Brain pericyte (primary cell): ENCODE results near the gene DMXL2.
"Not testable (repeated sequence)": the region's sequence is repeated elsewhere in the genome, so short reads cannot be mapped to it uniquely, and the experiment has no call there.

Experiments
- DNase-seq: peaks from one replicate; pipeline ENCODE4 v3.0.0-alpha.2; 2012; ENCODE audit warnings: low read depth, low spot score

DMXL2 gene

GRCh38 chr15:51622604-51623370 lies at the start of gene DMXL2:
Gene DMXL2, minus strand, starts transcription at chr15:51622771. Its CDS starts 226 bp downstream, at chr15:51622545.
- DNase-seq = peak; percentile 79

GRCh38 chr15:51672155-51672687 lies 49.6 kb upstream of the DMXL2 start:
- DNase-seq = no peak

- no peak for DNase-seq
Observed at GRCh38 chr15:51669381-51669780, 46.8 kb upstream of the DMXL2 start.

GRCh38 chr15:51668446-51668845 lies 45.9 kb upstream of the DMXL2 start:
- DNase-seq = no peak

GRCh38 chr15:51667478-51667877 lies 44.9 kb upstream of the DMXL2 start:
- DNase-seq = no peak

GRCh38 chr15:51661072-51661471 lies 38.5 kb upstream of the DMXL2 start:
- no peak for DNase-seq

GRCh38 chr15:51658664-51659063 lies 36.1 kb upstream of the DMXL2 start:
- DNase-seq = no peak

GRCh38 chr15:51655401-51656057 lies 33.0 kb upstream of the DMXL2 start:
- not testable (repeated sequence) for DNase-seq

- DNase-seq = no peak
Observed at GRCh38 chr15:51652084-51652668, 29.6 kb upstream of the DMXL2 start.

- peak; percentile 27 for DNase-seq
Observed at GRCh38 chr15:51649659-51650521, 27.3 kb upstream of the DMXL2 start.

GRCh38 chr15:51648643-51649042 lies 26.1 kb upstream of the DMXL2 start:
- not testable (repeated sequence) for DNase-seq

- not testable (repeated sequence) for DNase-seq
Observed at GRCh38 chr15:51648101-51648500, 25.5 kb upstream of the DMXL2 start.

GRCh38 chr15:51647128-51647562 lies 24.6 kb upstream of the DMXL2 start:
- no peak for DNase-seq

GRCh38 chr15:51642696-51643095 lies 20.1 kb upstream of the DMXL2 start:
- DNase-seq = no peak

- DNase-seq = no peak
Observed at GRCh38 chr15:51641490-51642130, 19.0 kb upstream of the DMXL2 start.

GRCh38 chr15:51634591-51635198 lies 12.1 kb upstream of the DMXL2 start:
- DNase-seq = no peak

GRCh38 chr15:51629612-51630011 lies 7.0 kb upstream of the DMXL2 start:
- DNase-seq = no peak

- DNase-seq = no peak
Observed at GRCh38 chr15:51625236-51625635, 2.7 kb upstream of the DMXL2 start.

GRCh38 chr15:51624022-51624421 lies 1.5 kb upstream of the DMXL2 start:
- no peak for DNase-seq

- no peak for DNase-seq
Observed at GRCh38 chr15:51623386-51623938, 891 bp upstream of the DMXL2 start.
